GM12872 (cell line): ENCODE measurements around the gene SLAMF9.

Experiments used
- CTCF ChIP-seq: IDR thresholded peaks from 3 replicates; pipeline ENCODE4 v1.5.1; 2011; ENCODE audit warnings: low read depth, mild to moderate bottlenecking, low read length, moderate library complexity; ENCODE audit not compliant: insufficient read depth

SLAMF9 gene

GRCh38 chr1:159932296-159933285, 21.4 kb downstream of the SLAMF9 start:
- TF ChIP-seq CTCF: no peak

GRCh38 chr1:159931795-159932173, 22.3 kb downstream of the SLAMF9 start:
- TF ChIP-seq CTCF: no peak

GRCh38 chr1:159931101-159931794, 22.8 kb downstream of the SLAMF9 start:
- TF ChIP-seq CTCF: no peak

- no peak for TF ChIP-seq CTCF
These were observed 23.4 kb downstream of the SLAMF9 start for GRCh38 chr1:159930634-159931033.

- no peak for TF ChIP-seq CTCF
These were observed 23.8 kb downstream of the SLAMF9 start for GRCh38 chr1:159930216-159930615.

GRCh38 chr1:159929155-159930051, 24.6 kb downstream of the SLAMF9 start:
- TF ChIP-seq CTCF: no peak

GRCh38 chr1:159928491-159929050, 25.5 kb downstream of the SLAMF9 start:
- no peak for TF ChIP-seq CTCF
